Measurements from ENCODE around the gene VAV1.

GRCh38 chr19:6868351-6868750 is 95.8 kb downstream of the VAV1 start:
- TF ChIP-seq CTCF (IDR thresholded peaks at IDR 0.05; ENCODE audit: control extremely low read depth in 1 of 3, insufficient read depth in 1 of 3, low read depth in 1 of 3, low read length in 3 of 3), result no peak
- TF ChIP-seq KDM1A (IDR thresholded peaks at IDR 0.05; ENCODE audit: borderline replicate concordance, low read length), result no peak
- TF ChIP-seq POLR2AphosphoS5 (IDR thresholded peaks at IDR 0.05; ENCODE audit: low read depth, low read length), result no peak
- TF ChIP-seq YY1 (IDR thresholded peaks at IDR 0.05; ENCODE audit: low read depth, low read length), result no peak
- no peak for TF ChIP-seq POU5F1 (IDR thresholded peaks at IDR 0.05; ENCODE audit: low read depth, low read length)
- no peak for TF ChIP-seq EZH2 (IDR thresholded peaks at IDR 0.05; ENCODE audit: low read depth, low read length, severe bottlenecking)
- no peak for TF ChIP-seq CEBPB (IDR thresholded peaks at IDR 0.05; ENCODE audit: low read depth, low read length)

All from H1 (cell line).